Suprapubic skin (tissue), 4 donors: ENCODE results near the gene SLC11A2.

Experiments
- CTCF ChIP-seq, 2 donors: fragments of 200-600 bp in 1 of 2; fragments of 450-650 bp in 1 of 2; sonication (generic) in 1 of 2; IDR thresholded peaks; one replicate each; pipeline ENCODE4 v1.5.1; 2016 to 2019; ENCODE audit warnings: antibody characterized with exemption in 2 of 2, mild to moderate bottlenecking in 1 of 2, moderate library complexity in 1 of 2
- EP300 ChIP-seq: sonication (generic); formaldehyde crosslinking; IDR thresholded peaks from one replicate; pipeline ENCODE4 v1.6.1; 2017; ENCODE audit warnings: antibody characterized with exemption
- POLR2AphosphoS5 ChIP-seq, 3 donors: sonication (generic); formaldehyde crosslinking; IDR thresholded peaks; one replicate each; pipeline ENCODE4 v1.6.1; 2017; ENCODE audit warnings: antibody characterized with exemption in 3 of 3

- TF ChIP-seq EP300 (no peak), POLR2AphosphoS5 (IDR thresholded peaks at IDR 0.05) (no peak), CTCF (IDR thresholded peaks at IDR 0.05) (no peak)
Observed at GRCh38 chr12:51000245-51000644, 25.9 kb downstream of the SLC11A2 start.
